Measurements from ENCODE around the gene ATP6V0E2.
"Not testable (repeated sequence)": the region's sequence is repeated elsewhere in the genome, so short reads cannot be mapped to it uniquely, and the experiment has no call there.

The ATP6V0E2 gene

GRCh38 chr7:149873074-149873969 lies at the start of gene ATP6V0E2:
ATP6V0E2 (plus strand) TSS chr7:149873969; CDS start chr7:149874066, 97 bp downstream.
- no peaks in the 10 kb centered on the region for H3K27me3 ChIP-seq (ENCODE audit: low read depth)
- peaks cover 20% of the 10 kb centered on the region for H3K36me3 ChIP-seq (replicated peaks)
- peaks cover 15% of the 10 kb centered on the region for H3K4me1 ChIP-seq
- DNase-seq (ENCODE audit: low spot score in 2 of 2), result peak; percentile 94 to 97
- H3K9me3 ChIP-seq, result no peaks in the 10 kb centered on the region
- H3K4me3 ChIP-seq, result peak within 1 kb of the TSS; percentile 76
- in situ Hi-C loops (cut with MboI; ENCODE audit: low sequenced_read_pairs), result no loop called here

GRCh38 chr7:149824301-149824741 lies 49.4 kb upstream of the ATP6V0E2 start:
- H3K4me1 ChIP-seq, result no peaks in the 10 kb centered on the region
- no peak overlapping the region for H3K4me3 ChIP-seq
- DNase-seq (ENCODE audit: low spot score in 2 of 2), result no peak
- in situ Hi-C loops (cut with MboI; ENCODE audit: low sequenced_read_pairs), result no loop called here
- H3K27me3 ChIP-seq (ENCODE audit: low read depth), result no peaks in the 10 kb centered on the region
- H3K36me3 ChIP-seq (replicated peaks), result no peaks in the 10 kb centered on the region
- H3K9me3 ChIP-seq, result no peaks in the 10 kb centered on the region

- in situ Hi-C loops (cut with MboI; ENCODE audit: low sequenced_read_pairs), result no loop called here
- no peak overlapping the region for H3K4me3 ChIP-seq
- no peaks in the 10 kb centered on the region for H3K27me3 ChIP-seq (ENCODE audit: low read depth)
- H3K4me1 ChIP-seq, result no peaks in the 10 kb centered on the region
- no peak for DNase-seq (ENCODE audit: low spot score in 2 of 2)
- no peaks in the 10 kb centered on the region for H3K9me3 ChIP-seq
- H3K36me3 ChIP-seq (replicated peaks), result no peaks in the 10 kb centered on the region
Measured at GRCh38 chr7:149824748-149825566, 48.8 kb upstream of the ATP6V0E2 start.

- no peaks in the 10 kb centered on the region for H3K27me3 ChIP-seq (ENCODE audit: low read depth)
- H3K36me3 ChIP-seq (replicated peaks), result no peaks in the 10 kb centered on the region
- no peak overlapping the region for H3K4me3 ChIP-seq
- H3K9me3 ChIP-seq, result no peaks in the 10 kb centered on the region
- H3K4me1 ChIP-seq, result no peaks in the 10 kb centered on the region
- in situ Hi-C loops (cut with MboI; ENCODE audit: low sequenced_read_pairs), result no loop called here
- no peak for DNase-seq (ENCODE audit: low spot score in 2 of 2)
Measured at GRCh38 chr7:149825567-149826343, 48.0 kb upstream of the ATP6V0E2 start.

- H3K36me3 ChIP-seq (replicated peaks), result no peaks in the 10 kb centered on the region
- H3K9me3 ChIP-seq, result no peaks in the 10 kb centered on the region
- in situ Hi-C loops (cut with MboI; ENCODE audit: low sequenced_read_pairs), result no loop called here
- H3K27me3 ChIP-seq (ENCODE audit: low read depth), result no peaks in the 10 kb centered on the region
- H3K4me1 ChIP-seq, result no peaks in the 10 kb centered on the region
- H3K4me3 ChIP-seq, result no peak overlapping the region
- no peak for DNase-seq (ENCODE audit: low spot score in 2 of 2)
Measured at GRCh38 chr7:149826344-149827088, 47.3 kb upstream of the ATP6V0E2 start.

GRCh38 chr7:149827089-149827981 lies 46.4 kb upstream of the ATP6V0E2 start:
- Histone ChIP-seq H3K4me3 (no peak overlapping the region), H3K9me3 (no peaks in the 10 kb centered on the region), H3K27me3 (ENCODE audit: low read depth) (peaks cover 4% of the 10 kb centered on the region; the same call in 1 of the 2 replicates), H3K36me3 (replicated peaks) (no peaks in the 10 kb centered on the region), H3K4me1 (no peaks in the 10 kb centered on the region)
- DNase-seq (ENCODE audit: low spot score in 2 of 2), result no peak
- in situ Hi-C loops (cut with MboI; ENCODE audit: low sequenced_read_pairs), result no loop called here

GRCh38 chr7:149828357-149829309 lies 45.1 kb upstream of the ATP6V0E2 start:
- no peaks in the 10 kb centered on the region for H3K36me3 ChIP-seq (replicated peaks)
- no peaks in the 10 kb centered on the region for H3K4me1 ChIP-seq
- in situ Hi-C loops (cut with MboI; ENCODE audit: low sequenced_read_pairs), result no loop called here
- no peak overlapping the region for H3K4me3 ChIP-seq
- no peak for DNase-seq (ENCODE audit: low spot score in 2 of 2)
- H3K9me3 ChIP-seq, result no peaks in the 10 kb centered on the region
- H3K27me3 ChIP-seq (ENCODE audit: low read depth), result peaks cover 7% of the 10 kb centered on the region; the same call in 1 of the 2 replicates

GRCh38 chr7:149830527-149830926 lies 43.2 kb upstream of the ATP6V0E2 start:
- in situ Hi-C loops (cut with MboI; ENCODE audit: low sequenced_read_pairs); H3K4me1 ChIP-seq; H3K27me3 ChIP-seq (ENCODE audit: low read depth); H3K36me3 ChIP-seq (replicated peaks); DNase-seq (ENCODE audit: low spot score in 2 of 2); H3K4me3 ChIP-seq; H3K9me3 ChIP-seq: not testable (repeated sequence)

GRCh38 chr7:149830997-149831740 lies 42.6 kb upstream of the ATP6V0E2 start:
- Histone ChIP-seq H3K4me1 (no peaks in the 10 kb centered on the region), H3K27me3 (ENCODE audit: low read depth) (peaks cover 7% of the 10 kb centered on the region; the same call in 1 of the 2 replicates), H3K9me3 (no peaks in the 10 kb centered on the region), H3K36me3 (replicated peaks) (no peaks in the 10 kb centered on the region), H3K4me3 (no peak overlapping the region)
- no peak for DNase-seq (ENCODE audit: low spot score in 2 of 2)
- in situ Hi-C loops (cut with MboI; ENCODE audit: low sequenced_read_pairs), result no loop called here

- Histone ChIP-seq H3K4me1 (no peaks in the 10 kb centered on the region), H3K9me3 (no peaks in the 10 kb centered on the region), H3K27me3 (ENCODE audit: low read depth) (peaks cover 7% of the 10 kb centered on the region; the same call in 1 of the 2 replicates), H3K4me3 (no peak overlapping the region), H3K36me3 (replicated peaks) (no peaks in the 10 kb centered on the region)
- in situ Hi-C loops (cut with MboI; ENCODE audit: low sequenced_read_pairs), result no loop called here
- DNase-seq (ENCODE audit: low spot score in 2 of 2), result no peak
Measured at GRCh38 chr7:149831741-149832219, 42.0 kb upstream of the ATP6V0E2 start.
